Measurements from ENCODE around the gene SPATA31E1. TPM values are rescaled to one million over a fixed set of nuclear protein-coding genes. Genes with fewer than 3 reads are reported as not detected.
"Not testable (repeated sequence)": the region's sequence is repeated elsewhere in the genome, so short reads cannot be mapped to it uniquely, and the experiment has no call there.

SPATA31E1 gene
- total RNA-seq, 1 donor from 2014 or later: not detected

DNA sequence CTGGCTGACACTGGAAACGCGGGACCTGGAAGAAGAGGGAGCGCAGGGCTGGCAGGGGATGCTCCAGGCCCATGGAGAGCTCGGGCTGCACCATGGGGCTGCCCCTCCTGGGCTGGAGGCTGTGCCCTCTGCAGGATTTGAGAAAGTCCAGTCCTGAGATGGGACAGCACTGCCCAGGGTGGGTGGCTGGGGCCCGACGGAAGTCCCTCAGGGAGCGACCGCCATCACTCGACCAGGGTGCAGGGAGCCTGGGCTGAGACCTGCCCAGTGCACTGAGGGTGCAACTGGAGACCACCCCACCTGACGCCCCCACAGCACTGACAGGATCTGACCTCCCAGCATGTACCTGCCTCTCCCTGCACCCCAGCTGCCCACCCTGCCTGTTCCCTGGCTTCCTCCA is 42.2 kb downstream of the SPATA31E1 start:
- DNase-seq (ENCODE audit: low spot score): not testable (repeated sequence)

GRCh38 chr9:87929152-87929551 is 46.5 kb downstream of the SPATA31E1 start:
- not testable (repeated sequence) for DNase-seq (ENCODE audit: low spot score)

GRCh38 chr9:87934444-87934843 is 51.8 kb downstream of the SPATA31E1 start:
- not testable (repeated sequence) for DNase-seq (ENCODE audit: low spot score)

DNA sequence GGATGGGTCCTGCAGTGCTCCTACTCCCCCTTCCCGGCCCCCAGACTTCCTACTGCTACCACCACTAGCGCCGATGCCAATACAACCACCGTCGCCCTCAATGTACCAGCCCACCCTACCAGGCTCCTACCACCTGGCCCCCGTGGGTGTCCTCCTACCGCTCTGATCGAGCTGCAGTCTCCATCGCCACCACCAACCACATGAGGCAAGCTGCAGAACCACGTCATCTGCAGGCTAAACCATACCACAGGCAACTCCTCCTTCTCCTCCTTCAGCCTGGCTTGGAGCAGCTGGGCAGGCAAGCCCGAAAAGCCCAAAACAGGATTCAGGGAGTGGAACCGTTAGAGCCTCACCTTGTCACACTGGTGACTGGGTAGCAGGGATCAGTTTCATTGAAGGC is 54.7 kb downstream of the SPATA31E1 start:
- DNase-seq (ENCODE audit: low spot score): not testable (repeated sequence)

GRCh38 chr9:87937918-87938317 is 55.2 kb downstream of the SPATA31E1 start:
- DNase-seq (ENCODE audit: low spot score): not testable (repeated sequence)

DNA sequence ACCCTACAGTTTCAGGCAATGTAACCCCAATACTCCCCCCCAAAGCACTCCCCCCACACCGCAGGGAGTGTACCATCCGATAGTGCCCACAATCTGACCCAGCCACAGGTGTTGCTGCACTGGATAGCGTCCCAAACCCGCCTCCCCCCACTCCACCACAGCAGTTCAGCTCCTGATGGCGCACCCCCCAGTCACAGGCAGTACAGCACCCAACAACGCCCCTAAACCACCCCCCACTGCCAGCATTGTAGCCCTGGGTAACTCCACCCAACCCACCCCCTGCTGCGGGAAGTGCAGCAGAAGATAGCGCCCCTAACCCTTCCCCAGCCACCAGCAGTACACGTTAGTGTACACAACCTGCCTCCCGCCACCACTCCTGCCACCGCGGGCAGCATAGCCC is 55.7 kb downstream of the SPATA31E1 start:
- not testable (repeated sequence) for DNase-seq (ENCODE audit: low spot score)

Other genes with a start within 250 kb of the SPATA31E1 start
- gene CTSL, start 156.8 kb upstream of the SPATA31E1 start, total RNA-seq: 107 TPM
- not detected for gene SPATA31C1, start 35.1 kb downstream of the SPATA31E1 start, total RNA-seq
- 17.2 TPM for gene CDK20, start 91.7 kb downstream of the SPATA31E1 start, total RNA-seq